HG03442 (cell line): ENCODE results near the gene CNGA4.

Experiments
- ATAC-seq: cut with Tn5 transposase; IDR thresholded peaks from one replicate; pipeline ENCODE4 v1.9.1; 2021; ENCODE audit warnings: mild to moderate bottlenecking, moderate library complexity; ENCODE audit not compliant: unreplicated experiment

The CNGA4 gene

GRCh38 chr11:6238902-6239301 lies at the start of gene CNGA4:
CNGA4 (plus strand) TSS chr11:6239089; CDS start chr11:6239207, 118 bp downstream.
- ATAC-seq = no peak

- ATAC-seq = no peak
Measured at GRCh38 chr11:6191742-6192141, 47.1 kb upstream of the CNGA4 start.

- ATAC-seq = no peak
Measured at GRCh38 chr11:6194065-6194581, 44.8 kb upstream of the CNGA4 start.

GRCh38 chr11:6196396-6196795 lies 42.5 kb upstream of the CNGA4 start:
- ATAC-seq = peak; percentile 45

GRCh38 chr11:6197466-6198200 lies 41.3 kb upstream of the CNGA4 start:
- no peak for ATAC-seq

GRCh38 chr11:6199174-6199810 lies 39.6 kb upstream of the CNGA4 start, which contains the start of gene OR52W1:
OR52W1 (plus strand) TSS chr11:6199224; CDS start chr11:6199224, 0 bp downstream.
- ATAC-seq = no peak

GRCh38 chr11:6200975-6201374 lies 37.9 kb upstream of the CNGA4 start:
- ATAC-seq = no peak

- no peak for ATAC-seq
Measured at GRCh38 chr11:6201481-6201880, 37.4 kb upstream of the CNGA4 start.

- ATAC-seq = no peak
Measured at GRCh38 chr11:6202041-6202440, 36.8 kb upstream of the CNGA4 start.

GRCh38 chr11:6203327-6203726 lies 35.6 kb upstream of the CNGA4 start:
- ATAC-seq = peak; percentile 70

GRCh38 chr11:6204706-6205105 lies 34.2 kb upstream of the CNGA4 start:
- ATAC-seq = no peak

- ATAC-seq = no peak
Measured at GRCh38 chr11:6205366-6205765, 33.5 kb upstream of the CNGA4 start, which contains the start of gene C11orf42. C11orf42 (plus strand) TSS chr11:6205557; CDS start chr11:6205616, 59 bp downstream.

- no peak for ATAC-seq
Measured at GRCh38 chr11:6206456-6207180, 32.3 kb upstream of the CNGA4 start.

GRCh38 chr11:6209801-6210200 lies 29.1 kb upstream of the CNGA4 start:
- ATAC-seq = no peak

GRCh38 chr11:6210274-6210955 lies 28.5 kb upstream of the CNGA4 start:
- ATAC-seq = no peak

- ATAC-seq = no peak
Measured at GRCh38 chr11:6214530-6214929, 24.4 kb upstream of the CNGA4 start.

- no peak for ATAC-seq
Measured at GRCh38 chr11:6216501-6216900, 22.4 kb upstream of the CNGA4 start.

- ATAC-seq = no peak
Measured at GRCh38 chr11:6217722-6218121, 21.2 kb upstream of the CNGA4 start.

GRCh38 chr11:6219359-6219758 lies 19.5 kb upstream of the CNGA4 start:
- ATAC-seq = no peak

GRCh38 chr11:6223854-6224253 lies 15.0 kb upstream of the CNGA4 start:
- no peak for ATAC-seq

- no peak for ATAC-seq
Measured at GRCh38 chr11:6224421-6224820, 14.5 kb upstream of the CNGA4 start.
